ENCODE results near the gene MYOM1. TPM values are rescaled to one million over a fixed set of nuclear protein-coding genes. Genes with fewer than 3 reads are reported as not detected.

MYOM1 gene
- total RNA-seq, 1 donor from 2014 or later = 2.5 TPM

- TF ChIP-seq CTCF (IDR thresholded peaks at IDR 0.05) = no peak
- no peak for ATAC-seq
- no peaks in the 10 kb centered on the region for H3K9me3 ChIP-seq
- intact Hi-C loops (cut with DNase I) = no loop called here
- no peak for DNase-seq
- no peak overlapping the region for H3K4me3 ChIP-seq
- no peaks in the 10 kb centered on the region for H3K36me3 ChIP-seq
- no peak overlapping the region for H3K27ac ChIP-seq
- H3K27me3 ChIP-seq = no peaks in the 10 kb centered on the region
- H3K4me1 ChIP-seq = no peaks in the 10 kb centered on the region
Observed at GRCh38 chr18:3192752-3193151, 27.0 kb downstream of the MYOM1 start.

- Histone ChIP-seq H3K27ac (no peak overlapping the region), H3K9me3 (no peaks in the 10 kb centered on the region), H3K27me3 (no peaks in the 10 kb centered on the region), H3K4me3 (no peak overlapping the region), H3K36me3 (no peaks in the 10 kb centered on the region), H3K4me1 (no peaks in the 10 kb centered on the region)
- ATAC-seq (no peak), DNase-seq (no peak)
- intact Hi-C loops (cut with DNase I) = no loop called here
- TF ChIP-seq CTCF (IDR thresholded peaks at IDR 0.05) = no peak
Observed at GRCh38 chr18:3192286-3192685, 27.5 kb downstream of the MYOM1 start.

- Histone ChIP-seq H3K27ac (no peak overlapping the region), H3K9me3 (no peaks in the 10 kb centered on the region), H3K27me3 (no peaks in the 10 kb centered on the region), H3K4me1 (no peaks in the 10 kb centered on the region), H3K4me3 (no peak overlapping the region), H3K36me3 (no peaks in the 10 kb centered on the region)
- no peak for TF ChIP-seq CTCF (IDR thresholded peaks at IDR 0.05)
- no peak for DNase-seq
- no peak for ATAC-seq
- intact Hi-C loops (cut with DNase I) = no loop called here
Observed at GRCh38 chr18:3190610-3191009, 29.2 kb downstream of the MYOM1 start.

- ATAC-seq = no peak
- no peak for TF ChIP-seq CTCF (IDR thresholded peaks at IDR 0.05)
- no peak for DNase-seq
- Histone ChIP-seq H3K4me3 (no peak overlapping the region), H3K4me1 (no peaks in the 10 kb centered on the region), H3K27me3 (no peaks in the 10 kb centered on the region), H3K9me3 (no peaks in the 10 kb centered on the region), H3K27ac (no peak overlapping the region), H3K36me3 (no peaks in the 10 kb centered on the region)
- intact Hi-C loops (cut with DNase I) = no loop called here
Observed at GRCh38 chr18:3189884-3190283, 29.9 kb downstream of the MYOM1 start.

GRCh38 chr18:3186678-3187658 lies 32.8 kb downstream of the MYOM1 start:
- H3K4me1 ChIP-seq = no peaks in the 10 kb centered on the region
- ATAC-seq (no peak), DNase-seq (no peak)
- intact Hi-C loops (cut with DNase I) = no loop called here
- H3K36me3 ChIP-seq = no peaks in the 10 kb centered on the region
- H3K4me3 ChIP-seq = no peak overlapping the region
- H3K27ac ChIP-seq = no peak overlapping the region
- H3K27me3 ChIP-seq = no peaks in the 10 kb centered on the region
- no peaks in the 10 kb centered on the region for H3K9me3 ChIP-seq
- TF ChIP-seq CTCF (IDR thresholded peaks at IDR 0.05) = no peak

All from upper lobe of right lung (tissue), 1 donor.